Measurements from ENCODE around the gene IL17REL. TPM values are rescaled to one million over a fixed set of nuclear protein-coding genes. Genes with fewer than 3 reads are reported as not detected.
A peak's percentile ranks its signal among the peaks of the same experiment; 100 is the strongest.

Gene IL17REL
- total RNA-seq, 4 donors from 2014 or later, result not detected

GRCh38 chr22:49961601-49962011 lies 51.0 kb downstream of the IL17REL start:
- H3K27ac ChIP-seq, result peak overlapping the region; percentile 96 to 97 (median 97)
- no peaks in the 10 kb centered on the region for H3K27me3 ChIP-seq
- no peak for TF ChIP-seq CTCF (IDR thresholded peaks at IDR 0.05)
- intact Hi-C loops (cut with DNase I), result no loop called here
- WGBS, 2 donors, result 0% methylated on average over 14 of the region's 49 CpGs; no CpG with 5 or more reads in 1 of the 2 donors
- peaks cover 20 to 29% of the 10 kb centered on the region in 2 donors for H3K36me3 ChIP-seq
- no peak for DNase-seq
- no peaks in the 10 kb centered on the region for H3K9me3 ChIP-seq
- peak overlapping the region; percentile 83 to 96 (median 87) for H3K4me3 ChIP-seq (replicated peaks in 1 of 3)
- peaks cover 35 to 54% of the 10 kb centered on the region in 2 donors for H3K4me1 ChIP-seq

GRCh38 chr22:49961005-49961600 lies 51.5 kb downstream of the IL17REL start:
- Histone ChIP-seq H3K9me3 (no peaks in the 10 kb centered on the region), H3K4me1 (peaks cover 30 to 49% of the 10 kb centered on the region in 2 donors), H3K27me3 (no peaks in the 10 kb centered on the region), H3K4me3 (replicated peaks in 1 of 3) (peak overlapping the region; percentile 83 to 96 (median 87)), H3K36me3 (peaks cover 20 to 29% of the 10 kb centered on the region in 2 donors), H3K27ac (peak overlapping the region; percentile 96 to 97 (median 97))
- DNase-seq, result peak; percentile 59
- intact Hi-C loops (cut with DNase I), result no loop called here
- TF ChIP-seq CTCF (IDR thresholded peaks at IDR 0.05) (no peak), POLR2A (IDR thresholded peaks at IDR 0.05) (peak in 1 of 2 donors; percentile 31)
- WGBS, 2 donors, result no CpG with 5 or more reads among the region's 84 CpGs

GRCh38 chr22:49960159-49961004 lies 52.2 kb downstream of the IL17REL start, which contains the start of gene PIM3:
PIM3 (plus strand) TSS chr22:49960772; CDS start chr22:49960948, 176 bp downstream.
- Histone ChIP-seq H3K9me3 (no peaks in the 10 kb centered on the region), H3K27me3 (no peaks in the 10 kb centered on the region), H3K27ac (peak within 1 kb of the TSS; percentile 96 to 97 (median 97)), H3K4me1 (peaks cover 30 to 47% of the 10 kb centered on the region in 2 donors), H3K36me3 (peaks cover 20 to 29% of the 10 kb centered on the region in 2 donors), H3K4me3 (replicated peaks in 1 of 3) (peak within 1 kb of the TSS; percentile 83 to 96 (median 87))
- TF ChIP-seq POLR2A (IDR thresholded peaks at IDR 0.05) (peak; percentile 93 to 94), CTCF (IDR thresholded peaks at IDR 0.05) (peak in 1 of 6 experiments; percentile 12)
- DNase-seq, result peak; percentile 95 to 96
- intact Hi-C loops (cut with DNase I), result no loop called here
- 0 to 3% methylated on average over 12 to 15 of the region's 137 CpGs for WGBS, 2 donors

- H3K36me3 ChIP-seq, result peaks cover 20 to 29% of the 10 kb centered on the region in 2 donors
- H3K4me3 ChIP-seq (replicated peaks in 1 of 3), result peak overlapping the region; percentile 18 to 59 (median 25)
- intact Hi-C loops (cut with DNase I), result no loop called here
- H3K27ac ChIP-seq, result peak overlapping the region; percentile 86 to 97 (median 87)
- peak; percentile 62 to 64 for DNase-seq
- 6 to 53% methylated on average over 2 to 9 of the region's 21 CpGs for WGBS, 2 donors
- no peaks in the 10 kb centered on the region for H3K27me3 ChIP-seq
- no peaks in the 10 kb centered on the region for H3K9me3 ChIP-seq
- peaks cover 36 to 47% of the 10 kb centered on the region in 2 donors for H3K4me1 ChIP-seq
- peak in 1 of 6 experiments; percentile 24 for TF ChIP-seq CTCF (IDR thresholded peaks at IDR 0.05)
- no peak for TF ChIP-seq POLR2A (IDR thresholded peaks at IDR 0.05)
Measured at GRCh38 chr22:49959782-49960158, 52.8 kb downstream of the IL17REL start.
